GM10248 (cell line): ENCODE measurements around the gene CRLF1.

Experiments used
- CTCF ChIA-PET: fragments of 300-600 bp; sonication (Branson Sonifier 250); formaldehyde crosslinking; extraction: SDS; loops from one replicate; lab custom pipeline; 2021; ENCODE audit warnings: antibody characterized with exemption; lab: Yijun Ruan, JAX
- POLR2A ChIA-PET: fragments of 350-650 bp; sonication (Branson Sonifier 250); formaldehyde crosslinking; extraction: SDS; loops from one replicate; lab custom pipeline; 2020; ENCODE audit warnings: antibody characterized with exemption; lab: Yijun Ruan, JAX
- DNase-seq: peaks from one replicate; pipeline ENCODE4 v3.0.0; 2012; ENCODE audit errors: extremely low spot score
- CTCF ChIP-seq: IDR thresholded peaks from 2 replicates; pipeline ENCODE4 v1.5.1; 2012; ENCODE audit warnings: mild to moderate bottlenecking, low read depth; ENCODE audit errors: extremely low read depth, missing control alignments, control extremely low read depth

CRLF1 gene

GRCh38 chr19:18607226-18608101 lies 865 bp upstream of the CRLF1 start:
- ChIA-PET CTCF (no interaction called here), POLR2A (no interaction called here)
- DNase-seq, result no peak
- no peak for TF ChIP-seq CTCF

GRCh38 chr19:18605546-18606280 lies 886 bp downstream of the CRLF1 start:
- POLR2A ChIA-PET, result no interaction called here
- CTCF ChIA-PET, result no interaction called here
- TF ChIP-seq CTCF, result no peak
- no peak for DNase-seq

- TF ChIP-seq CTCF, result no peak
- DNase-seq, result peak; percentile 15
- ChIA-PET POLR2A (no interaction called here), CTCF (no interaction called here)
Measured at GRCh38 chr19:18605196-18605545, 1.4 kb downstream of the CRLF1 start.

GRCh38 chr19:18604820-18605159 lies 1.8 kb downstream of the CRLF1 start:
- CTCF ChIA-PET, result interaction anchor here (0.7 kb wide), 1 partner anchor 16 kb away, joined by 5 read pairs; the partner anchor contains the start of gene REX1BD
- POLR2A ChIA-PET, result no interaction called here
- DNase-seq, result peak; percentile 14
- no peak for TF ChIP-seq CTCF

- ChIA-PET POLR2A (no interaction called here), CTCF (interaction anchor here (0.7 to 2.5 kb wide), 2 partner anchors 10 to 16 kb away, joined by 5 read pairs; partner anchors contain the start of gene REX1BD)
- TF ChIP-seq CTCF, result no peak
- no peak for DNase-seq
Measured at GRCh38 chr19:18603958-18604819, 2.4 kb downstream of the CRLF1 start.
